GM06990 (cell line): ENCODE results near the gene CNIH3.

Experiments used
- DNase-seq: peaks from one replicate; pipeline ENCODE4 v3.0.0-alpha.2; 2011; ENCODE audit not compliant: insufficient read length; ENCODE audit errors: extremely low read depth
- H3K27me3 ChIP-seq: replicated peaks from 2 replicates; pipeline ENCODE4 v1.6.0; 2011; ENCODE audit warnings: low read length; ENCODE audit not compliant: control insufficient read depth, insufficient read depth
- H3K36me3 ChIP-seq: 2 replicates; pipeline ENCODE4 v1.5.1; 2011; ENCODE audit warnings: low read length; ENCODE audit not compliant: control insufficient read depth, insufficient read depth
- H3K4me3 ChIP-seq: replicated peaks from 2 replicates; pipeline ENCODE4 v1.5.1; 2011; ENCODE audit warnings: low read depth, mild to moderate bottlenecking, control low read depth, low read length
- CTCF ChIP-seq: IDR thresholded peaks from 2 replicates; pipeline ENCODE4 v1.5.1; 2011; ENCODE audit warnings: low read length, control low read depth, mild to moderate bottlenecking, inconsistent platforms; ENCODE audit not compliant: insufficient read depth, poor library complexity, severe bottlenecking

The CNIH3 gene

GRCh38 chr1:224739303-224739996 is 123.3 kb downstream of the CNIH3 start:
- no peak overlapping the region for H3K4me3 ChIP-seq
- H3K27me3 ChIP-seq = no peaks in the 10 kb centered on the region
- no peaks in the 10 kb centered on the region for H3K36me3 ChIP-seq
- no peak for TF ChIP-seq CTCF
- no peak for DNase-seq

GRCh38 chr1:224739997-224740684 is 124.0 kb downstream of the CNIH3 start:
- Histone ChIP-seq H3K36me3 (no peaks in the 10 kb centered on the region), H3K27me3 (no peaks in the 10 kb centered on the region), H3K4me3 (no peak overlapping the region; the same call in 1 of the 2 replicates)
- no peak for DNase-seq
- TF ChIP-seq CTCF = no peak

- no peak for TF ChIP-seq CTCF
- Histone ChIP-seq H3K27me3 (no peaks in the 10 kb centered on the region), H3K36me3 (no peaks in the 10 kb centered on the region), H3K4me3 (no peak overlapping the region)
- no peak for DNase-seq
Measured at GRCh38 chr1:224740685-224741052, 124.6 kb downstream of the CNIH3 start.

- no peak overlapping the region for H3K4me3 ChIP-seq
- no peak for DNase-seq
- no peaks in the 10 kb centered on the region for H3K36me3 ChIP-seq
- TF ChIP-seq CTCF = no peak
- H3K27me3 ChIP-seq = no peaks in the 10 kb centered on the region
Measured at GRCh38 chr1:224742349-224742748, 126.2 kb downstream of the CNIH3 start.

GRCh38 chr1:224743608-224744164 is 127.6 kb downstream of the CNIH3 start:
- no peak overlapping the region for H3K4me3 ChIP-seq
- H3K36me3 ChIP-seq = no peaks in the 10 kb centered on the region
- DNase-seq = no peak
- TF ChIP-seq CTCF = no peak
- H3K27me3 ChIP-seq = no peaks in the 10 kb centered on the region
